HCT116 (cell line): ENCODE data around the gene BRIP1.

Experiments
- CTCF ChIP-seq, 3 experiments: fragments of 200-600 bp in 1 of 3; sonication (generic) in 1 of 3; IDR thresholded peaks in 2 of 3; conservative IDR thresholded peaks in 1 of 3; 2 replicates each; pipeline ENCODE4 v1.5.1; 2012 to 2017; ENCODE audit warnings: low read depth in 2 of 3, low read length in 2 of 3, antibody characterized with exemption in 1 of 3, borderline replicate concordance in 1 of 3, control low read depth in 1 of 3, mild to moderate bottlenecking in 1 of 3, mixed read lengths in 1 of 3, mixed run types in 1 of 3, moderate library complexity in 1 of 3; ENCODE audit not compliant: insufficient read depth in 1 of 3
- EZH2phosphoT487 ChIP-seq: fragments of 200-600 bp; IDR thresholded peaks from 2 replicates; pipeline ENCODE4 v1.6.1; 2018; ENCODE audit warnings: antibody characterized with exemption, borderline replicate concordance
- POLR2A ChIP-seq: IDR thresholded peaks from 2 replicates; pipeline ENCODE4 v1.7.0; 2011; ENCODE audit warnings: borderline replicate concordance; ENCODE audit not compliant: insufficient read depth, insufficient read length; ENCODE audit errors: extremely low read depth
- POLR2AphosphoS5 ChIP-seq: IDR thresholded peaks from 2 replicates; pipeline ENCODE4 v1.6.1; 2011; ENCODE audit warnings: mild to moderate bottlenecking, low read depth, low read length, moderate library complexity
- SP1 ChIP-seq: IDR thresholded peaks from 2 replicates; pipeline ENCODE4 v1.6.1; 2012; ENCODE audit warnings: low read depth
- YY1 ChIP-seq: IDR thresholded peaks from 2 replicates; pipeline ENCODE4 v1.6.1; 2011; ENCODE audit warnings: low read length, low read depth, moderate library complexity, mild to moderate bottlenecking; ENCODE audit not compliant: insufficient replicate concordance; ENCODE audit errors: extremely low read depth

- TF ChIP-seq CTCF (IDR thresholded peaks at IDR 0.05 in 2 of 3, conservative IDR thresholded peaks at IDR 0.05 in 1 of 3; ENCODE audit: borderline replicate concordance in 1 of 3, insufficient read depth in 1 of 3, low read depth in 2 of 3, low read length in 2 of 3), result no peak
- no peak for TF ChIP-seq POLR2AphosphoS5
- no peak for TF ChIP-seq SP1
- no peak for TF ChIP-seq YY1
- no peak for TF ChIP-seq POLR2A
- TF ChIP-seq EZH2phosphoT487, result no peak
These were observed 41.7 kb downstream of the BRIP1 start for GRCh38 chr17:61821655-61822054.
